ENCODE data around the gene PCSK5. TPM values are rescaled to one million over a fixed set of nuclear protein-coding genes. Genes with fewer than 3 reads are reported as not detected.

PCSK5 gene
- total and polyA plus RNA-seq, 2 donors (not counting 3 experiments of a cell fraction or from before 2014, with no cell fraction given) = 2.6 to 4.8 TPM

GRCh38 chr9:76352026-76352620 is 461.6 kb downstream of the PCSK5 start:
- dilution Hi-C loops (cut with MboI; ENCODE audit: extremely low pct_ligation_motif_present, low sequenced_read_pairs) (no loop called here), intact Hi-C loops (cut with micrococcal nuclease) (no loop called here)
- Histone ChIP-seq H3K9me1 (replicated peaks; ENCODE audit: control insufficient read depth, extremely low read depth, insufficient read depth, low read length) (no peaks in the 10 kb centered on the region), H3K4me2 (ENCODE audit: insufficient read depth, low read length) (no peak overlapping the region), H4K20me1 (replicated peaks; ENCODE audit: control insufficient read depth, extremely low read depth, insufficient read depth, low read length) (no peaks in the 10 kb centered on the region), H3K9ac (replicated peaks; ENCODE audit: extremely low read depth, insufficient read depth, low read length) (no peak overlapping the region), H3K36me3 (ENCODE audit: control insufficient read depth in 2 of 2, extremely low read depth in 1 of 2, insufficient read depth in 2 of 2, low read length in 2 of 2) (no peaks in the 10 kb centered on the region), H3K27ac (ENCODE audit: insufficient read depth, low read depth, low read length) (no peak overlapping the region), H3K9me3 (replicated peaks; ENCODE audit: control insufficient read depth, insufficient read depth, low read length) (no peaks in the 10 kb centered on the region), H3K4me3 (replicated peaks in 1 of 3; ENCODE audit: insufficient read depth in 1 of 3, low read depth in 1 of 3, low read length in 3 of 3) (no peak overlapping the region), H3K27me3 (ENCODE audit: control insufficient read depth in 2 of 2, insufficient read depth in 2 of 2, low read length in 2 of 2) (peaks cover 0 to 2% of the 10 kb centered on the region in 2 experiments), H3K79me2 (ENCODE audit: control insufficient read depth, insufficient read depth, low read length) (no peaks in the 10 kb centered on the region), H3K4me1 (ENCODE audit: control insufficient read depth, extremely low read depth, insufficient read depth, low read length) (no peaks in the 10 kb centered on the region), H2AFZ (ENCODE audit: low read depth, low read length) (no peak overlapping the region)
- FAIRE-seq (no peak), DNase-seq (ENCODE audit: low read depth, low spot score) (no peak)
- no TSS peak for BruUV-seq (replicated peaks)
- CTCF ChIA-PET = no interaction called here
- POLR2A ChIA-PET = interaction anchor here (0.6 kb wide), 1 partner anchor 32 kb away, joined by 3 read pairs; no protein-coding TSS in a partner anchor
- no peak for TF ChIP-seq EZH2 (IDR thresholded peaks at IDR 0.05; ENCODE audit: borderline replicate concordance, low read depth, low read length, severe bottlenecking)
- TF ChIP-seq JUN (IDR thresholded peaks at IDR 0.05; ENCODE audit: borderline replicate concordance, insufficient read depth, insufficient read length, low read depth) = no peak
- TF ChIP-seq, protein P1, sequence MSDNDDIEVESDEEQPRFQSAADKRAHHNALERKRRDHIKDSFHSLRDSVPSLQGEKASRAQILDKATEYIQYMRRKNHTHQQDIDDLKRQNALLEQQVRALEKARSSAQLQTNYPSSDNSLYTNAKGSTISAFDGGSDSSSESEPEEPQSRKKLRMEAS (IDR thresholded peaks at IDR 0.05; ENCODE audit: insufficient read depth, insufficient read length) = no peak
- TF ChIP-seq CTCF (IDR thresholded peaks at IDR 0.05; ENCODE audit: extremely low read depth in 1 of 2, insufficient read depth in 1 of 2, low read depth in 1 of 2, low read length in 2 of 2) = no peak
- TF ChIP-seq POLR2AphosphoS5 (IDR thresholded peaks at IDR 0.05; ENCODE audit: insufficient read depth, low read depth, low read length) = no peak
- TF ChIP-seq FOS (IDR thresholded peaks at IDR 0.05; ENCODE audit: borderline replicate concordance, insufficient read depth, low read length) = no peak
- no peak for TF ChIP-seq MYC (IDR thresholded peaks at IDR 0.05; ENCODE audit: low read depth, low read length)
- no peak for TF ChIP-seq GATA2 (IDR thresholded peaks at IDR 0.05; ENCODE audit: insufficient read depth, insufficient read length, low read depth, low read length)
- TF ChIP-seq POLR2A (IDR thresholded peaks at IDR 0.05; ENCODE audit: low read depth, low read length) = no peak
